Stimulated activated CD4-positive, alpha-beta T cell treated with anti-CD3 and anti-CD28 coated beads, Interleukin-4, amount 100 ng/mL, for 4 hours (primary cell): ENCODE measurements around the gene PSMB2.
"Not testable (repeated sequence)": the region's sequence is repeated elsewhere in the genome, so short reads cannot be mapped to it uniquely, and the experiment has no call there.

Source experiments
- DNase-seq, 2 experiments: peaks; one replicate each; pipeline ENCODE4 v3.0.0-alpha.2; 2020

PSMB2 gene

GRCh38 chr1:35591211-35591610 is 50.1 kb downstream of the PSMB2 start:
- DNase-seq, result no peak

- no peak for DNase-seq
These were observed 50.8 kb downstream of the PSMB2 start for GRCh38 chr1:35590476-35591040.

- DNase-seq, result no peak
These were observed 51.6 kb downstream of the PSMB2 start for GRCh38 chr1:35589516-35590427.

GRCh38 chr1:35588197-35588910 is 53.0 kb downstream of the PSMB2 start:
- no peak for DNase-seq

GRCh38 chr1:35587736-35588135 is 53.6 kb downstream of the PSMB2 start:
- no peak for DNase-seq

- no peak for DNase-seq
These were observed 54.5 kb downstream of the PSMB2 start for GRCh38 chr1:35586808-35587207.

GRCh38 chr1:35585805-35586204 is 55.5 kb downstream of the PSMB2 start:
- not testable (repeated sequence) for DNase-seq

GRCh38 chr1:35585281-35585680 is 56.0 kb downstream of the PSMB2 start:
- no peak for DNase-seq

DNA sequence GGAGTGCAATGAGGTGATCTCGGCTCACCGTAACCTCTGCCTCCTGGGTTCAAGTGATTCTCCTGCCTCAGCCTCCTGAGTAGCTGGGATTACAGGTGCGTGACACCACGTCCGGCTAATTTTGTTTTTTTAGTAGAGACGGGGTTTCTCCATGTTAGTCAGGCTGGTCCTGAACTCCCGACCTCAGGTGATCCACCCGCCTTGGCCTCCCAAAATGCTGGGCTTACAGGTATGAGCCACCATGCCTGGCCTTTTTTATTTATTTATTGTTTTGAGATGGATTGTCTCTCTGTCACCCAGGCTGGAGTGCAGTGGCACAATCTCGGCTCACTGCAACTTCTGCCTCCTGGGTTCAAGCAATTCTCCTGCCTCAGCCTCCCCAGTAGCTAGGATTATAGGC is 59.7 kb downstream of the PSMB2 start:
- not testable (repeated sequence) for DNase-seq

GRCh38 chr1:35580949-35581388 is 60.4 kb downstream of the PSMB2 start:
- DNase-seq, result no peak

DNA sequence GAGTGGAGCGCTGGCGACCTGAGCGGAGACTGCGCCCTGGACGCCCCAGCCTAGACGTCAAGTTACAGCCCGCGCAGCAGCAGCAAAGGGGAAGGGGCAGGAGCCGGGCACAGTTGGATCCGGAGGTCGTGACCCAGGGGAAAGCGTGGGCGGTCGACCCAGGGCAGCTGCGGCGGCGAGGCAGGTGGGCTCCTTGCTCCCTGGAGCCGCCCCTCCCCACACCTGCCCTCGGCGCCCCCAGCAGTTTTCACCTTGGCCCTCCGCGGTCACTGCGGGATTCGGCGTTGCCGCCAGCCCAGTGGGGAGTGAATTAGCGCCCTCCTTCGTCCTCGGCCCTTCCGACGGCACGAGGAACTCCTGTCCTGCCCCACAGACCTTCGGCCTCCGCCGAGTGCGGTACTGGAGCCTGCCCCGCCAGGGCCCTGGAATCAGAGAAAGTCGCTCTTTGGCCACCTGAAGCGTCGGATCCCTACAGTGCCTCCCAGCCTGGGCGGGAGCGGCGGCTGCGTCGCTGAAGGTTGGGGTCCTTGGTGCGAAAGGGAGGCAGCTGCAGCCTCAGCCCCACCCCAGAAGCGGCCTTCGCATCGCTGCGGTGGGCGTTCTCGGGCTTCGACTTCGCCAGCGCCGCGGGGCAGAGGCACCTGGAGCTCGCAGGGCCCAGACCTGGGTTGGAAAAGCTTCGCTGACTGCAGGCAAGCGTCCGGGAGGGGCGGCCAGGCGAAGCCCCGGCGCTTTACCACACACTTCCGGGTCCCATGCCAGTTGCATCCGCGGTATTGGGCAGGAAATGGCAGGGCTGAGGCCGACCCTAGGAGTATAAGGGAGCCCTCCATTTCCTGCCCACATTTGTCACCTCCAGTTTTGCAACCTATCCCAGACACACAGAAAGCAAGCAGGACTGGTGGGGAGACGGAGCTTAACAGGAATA is 64.0 kb downstream of the PSMB2 start:
- DNase-seq, result peak; percentile 38 to 46

GRCh38 chr1:35576766-35577070 is 64.6 kb downstream of the PSMB2 start:
- not testable (repeated sequence) for DNase-seq

DNA sequence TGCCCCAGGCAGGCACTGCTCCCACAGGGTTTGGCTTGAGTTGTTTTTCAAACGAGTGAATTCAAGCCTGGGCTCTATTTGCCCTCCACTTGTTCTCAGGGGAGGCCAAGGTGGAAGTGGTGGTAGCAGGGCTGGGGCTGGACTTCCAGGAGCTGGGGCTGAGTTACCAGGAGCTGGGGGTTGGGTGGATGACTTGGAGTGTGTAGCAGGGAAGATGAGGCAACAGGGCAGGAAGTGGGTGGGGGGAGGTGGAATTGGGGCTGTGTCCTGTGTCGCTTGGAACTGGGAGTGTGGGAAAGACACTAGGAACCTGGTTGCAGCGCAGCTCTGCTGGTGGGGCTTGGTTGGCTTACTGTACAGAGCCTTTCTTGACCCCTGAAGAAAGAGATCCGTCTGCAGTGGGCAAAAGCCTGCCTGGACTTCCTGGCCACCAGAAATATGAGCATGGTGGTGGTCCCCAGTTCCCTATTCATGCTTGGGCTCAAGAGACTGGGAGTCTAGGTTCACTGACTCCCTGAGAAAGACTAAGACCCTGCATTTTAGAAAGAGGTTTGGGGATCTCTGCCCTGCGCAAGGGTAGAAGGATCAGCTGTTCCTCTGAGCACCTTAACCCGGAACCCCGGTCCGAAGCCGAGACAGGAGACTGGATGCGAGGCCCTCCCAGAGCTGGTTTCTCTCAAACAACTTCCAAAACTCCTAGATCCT is 65.1 kb downstream of the PSMB2 start:
- no peak for DNase-seq

DNA sequence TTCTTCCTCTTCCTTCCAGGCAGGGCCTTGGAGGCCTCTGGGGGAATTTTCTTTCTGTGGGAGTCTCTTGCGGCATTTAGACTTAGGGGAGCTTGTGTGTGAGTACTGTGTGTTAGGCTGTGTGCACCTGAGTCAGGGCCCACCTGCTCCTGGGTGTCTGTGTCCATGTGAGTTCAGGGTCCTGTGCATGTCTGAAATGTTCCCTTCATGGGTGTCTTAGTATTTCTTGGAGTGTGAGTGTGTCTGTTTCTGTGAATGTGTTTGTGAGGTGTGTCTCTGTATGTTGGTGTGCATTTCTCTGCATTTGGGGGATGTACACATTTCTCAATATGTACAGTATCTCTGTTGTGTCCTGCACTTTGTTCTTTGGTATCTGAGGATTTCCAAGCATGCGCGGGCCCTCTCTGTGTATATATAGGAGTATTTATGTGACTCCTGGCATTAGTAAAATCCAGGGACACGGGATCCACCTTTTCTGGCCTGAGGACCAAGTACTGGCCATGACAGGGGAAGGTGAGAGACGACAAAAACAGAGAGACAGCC is 65.8 kb downstream of the PSMB2 start:
- DNase-seq, result no peak

- DNase-seq, result no peak
These were observed 66.5 kb downstream of the PSMB2 start for GRCh38 chr1:35574655-35575415.

DNA sequence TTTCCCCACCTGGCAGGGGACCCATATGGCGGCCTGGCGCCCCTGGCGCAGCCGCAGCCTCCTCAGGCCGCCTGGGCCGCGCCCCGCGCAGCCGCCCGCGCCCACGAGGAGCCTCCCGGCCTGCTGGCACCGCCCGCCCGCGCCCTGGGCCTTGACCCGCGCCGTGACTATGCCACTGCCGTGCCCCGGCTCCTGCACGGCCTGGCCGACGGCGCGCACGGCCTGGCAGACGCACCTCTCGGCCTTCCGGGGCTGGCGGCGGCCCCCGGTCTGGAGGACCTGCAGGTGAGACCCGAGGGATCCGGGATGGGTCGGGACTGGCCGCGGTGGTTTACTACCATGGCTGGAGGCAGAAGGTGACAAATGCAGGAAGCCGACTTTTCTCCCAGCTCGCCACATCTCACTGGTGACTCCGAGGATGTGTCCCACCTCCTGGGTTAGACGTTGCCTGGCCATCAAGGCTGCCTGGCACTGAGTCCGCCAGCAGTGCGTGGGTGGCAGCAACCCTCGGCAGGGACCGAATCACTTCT is 67.1 kb downstream of the PSMB2 start:
- DNase-seq, result no peak

DNA sequence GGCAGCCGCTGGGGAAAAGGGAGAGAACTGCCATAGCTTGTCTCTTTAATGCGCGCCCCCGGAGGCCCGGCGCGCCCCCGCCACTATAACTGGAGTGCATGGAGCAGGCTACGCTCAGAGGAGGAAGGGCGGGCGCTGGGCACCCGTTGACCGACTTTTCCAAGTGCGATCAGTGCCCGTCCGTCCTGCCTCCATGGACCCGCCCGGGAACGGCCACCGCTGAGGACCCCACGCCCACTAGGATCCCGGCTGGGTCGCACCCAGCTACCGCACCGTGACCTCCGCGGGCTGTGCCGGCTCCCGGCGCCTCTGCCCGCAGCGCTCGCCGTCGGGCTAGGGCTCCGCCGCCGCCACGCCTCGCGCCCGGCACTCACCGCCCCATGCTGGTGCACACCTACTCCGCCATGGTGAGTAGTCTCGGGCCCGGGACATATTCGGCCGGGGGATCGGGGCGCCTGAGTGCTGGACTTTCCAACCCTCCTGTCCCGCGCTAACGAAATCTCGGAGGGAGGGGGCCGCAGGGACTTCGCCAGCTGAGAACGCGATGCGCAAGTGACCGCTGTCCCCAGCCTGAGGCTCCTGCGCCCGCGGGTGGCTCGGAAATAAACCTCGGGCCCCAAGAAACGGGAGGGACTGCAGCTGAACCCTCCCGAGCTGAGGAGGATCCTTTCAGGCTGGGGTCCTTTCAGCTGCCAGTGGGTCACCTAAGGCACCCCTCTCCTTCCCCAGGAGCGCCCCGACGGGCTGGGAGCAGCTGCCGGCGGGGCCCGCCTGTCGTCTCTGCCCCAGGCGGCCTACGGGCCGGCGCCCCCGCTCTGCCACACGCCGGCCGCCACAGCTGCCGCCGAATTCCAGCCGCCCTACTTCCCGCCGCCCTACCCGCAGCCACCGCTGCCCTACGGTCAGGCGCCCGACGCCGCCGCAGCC is 67.9 kb downstream of the PSMB2 start, which contains the start of gene TFAP2E:
TSS of gene TFAP2E (plus strand) at position 117 of the 927 bp plus-strand sequence. CDS start at position 381, 264 bp downstream.
- no peak for DNase-seq

DNA sequence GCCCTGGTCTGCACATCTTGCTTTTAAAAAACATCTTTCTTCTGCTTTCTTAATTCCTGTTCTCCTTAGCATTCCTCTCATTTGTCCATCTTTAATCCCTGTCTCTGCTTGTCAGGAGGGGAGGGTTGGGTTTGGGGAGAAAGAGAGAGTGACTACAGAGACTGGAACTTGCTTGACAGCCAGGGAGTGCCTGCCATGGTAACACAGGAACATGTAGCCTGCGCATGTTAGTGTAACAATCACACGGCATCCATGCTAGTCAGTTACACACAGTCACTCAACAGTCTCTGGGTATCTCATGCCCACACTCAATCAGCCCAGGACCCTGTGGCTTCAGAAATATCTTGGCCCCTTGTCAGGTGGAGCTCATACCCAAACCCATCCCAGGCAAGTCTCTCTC is 69.0 kb downstream of the PSMB2 start:
- no peak for DNase-seq

- no peak for DNase-seq
These were observed 70.1 kb downstream of the PSMB2 start for GRCh38 chr1:35571263-35571662.
